HepG2 (cell line): Measurements from ENCODE around the gene PSMD9. TPM values are rescaled to one million over a fixed set of nuclear protein-coding genes. Genes with fewer than 3 reads are reported as not detected.
A peak's percentile ranks its signal among the peaks of the same experiment; 100 is the strongest.

Experiments
- HOXD1 ChIP-seq: sonication (generic); formaldehyde crosslinking; IDR thresholded peaks from 2 replicates; pipeline ENCODE4 v1.5.0; 2020; ENCODE audit warnings: missing genetic modification reagents
- IRF1 ChIP-seq: sonication (generic); formaldehyde crosslinking; IDR thresholded peaks from 2 replicates; pipeline ENCODE4 v1.4.0; 2020; ENCODE audit warnings: low read depth, mild to moderate bottlenecking, missing genetic modification reagents
- MLX ChIP-seq: IDR thresholded peaks from 2 replicates; pipeline ENCODE4 v1.6.1; 2016
- NR1H2 ChIP-seq: sonication (generic); formaldehyde crosslinking; IDR thresholded peaks from 2 replicates; pipeline ENCODE4 v1.8.1; 2022; ENCODE audit warnings: low read depth, missing genetic modification reagents, borderline replicate concordance
- RBAK ChIP-seq: sonication (generic); formaldehyde crosslinking; IDR thresholded peaks from 2 replicates; pipeline ENCODE4 v1.5.1; 2020; ENCODE audit warnings: mild to moderate bottlenecking, missing genetic modification reagents
- REPIN1 ChIP-seq: sonication (generic); formaldehyde crosslinking; IDR thresholded peaks from 2 replicates; pipeline ENCODE4 v1.8.0; 2022; ENCODE audit warnings: missing genetic modification reagents, low read depth, mild to moderate bottlenecking, borderline replicate concordance
- SRSF4 ChIP-seq: fragments of 200-400 bp; formaldehyde crosslinking; IDR thresholded peaks from one replicate; pipeline ENCODE4 v1.6.1; 2018; ENCODE audit warnings: mild to moderate bottlenecking, low read depth, low read length, moderate library complexity; ENCODE audit not compliant: poor library complexity, severe bottlenecking
- STAT5B ChIP-seq: sonication (generic); formaldehyde crosslinking; IDR thresholded peaks from 2 replicates; pipeline ENCODE4 v1.4.0; 2020; ENCODE audit warnings: missing genetic modification reagents
- TERF1 ChIP-seq: sonication (generic); formaldehyde crosslinking; IDR thresholded peaks from 2 replicates; pipeline ENCODE4 v1.8.0; 2022; ENCODE audit warnings: mild to moderate bottlenecking, missing genetic modification reagents, moderate library complexity
- ZFP36 ChIP-seq: fragments of 150-350 bp; IDR thresholded peaks from 2 replicates; pipeline ENCODE4 v1.6.1; 2018; ENCODE audit warnings: borderline replicate concordance, low read length, low read depth; ENCODE audit not compliant: partially characterized antibody
- ZFP36L1 ChIP-seq: sonication (generic); formaldehyde crosslinking; IDR thresholded peaks from 2 replicates; pipeline ENCODE4 v1.8.0; 2022; ENCODE audit warnings: mild to moderate bottlenecking, missing genetic modification reagents, moderate library complexity
- ZNF33A ChIP-seq: sonication (generic); formaldehyde crosslinking; IDR thresholded peaks from 2 replicates; pipeline ENCODE4 v1.5.1; 2020; ENCODE audit warnings: missing genetic modification reagents, mild to moderate bottlenecking, moderate library complexity, borderline replicate concordance
- ZNF549 ChIP-seq: sonication (generic); formaldehyde crosslinking; IDR thresholded peaks from 2 replicates; pipeline ENCODE4 v1.5.0; 2020; ENCODE audit warnings: missing genetic modification reagents
- ZNF572 ChIP-seq: sonication (generic); formaldehyde crosslinking; IDR thresholded peaks from 2 replicates; pipeline ENCODE4 v1.5.1; 2020; ENCODE audit warnings: mild to moderate bottlenecking, missing genetic modification reagents
- ZNF672 ChIP-seq: sonication (generic); formaldehyde crosslinking; IDR thresholded peaks from 2 replicates; pipeline ENCODE4 v1.8.1; 2022; ENCODE audit warnings: missing genetic modification reagents
- polyA plus RNA-seq, 8 experiments: library from polyadenylated mRNA; depleted of rRNA in 3 of 8; stranded (reverse) in 7 of 8; unstranded in 1 of 8; fragments of >200 nt; fragmentation: Illumina TruSeq in 4 of 8; extraction: Trizol in 4 of 8; gene quantifications; 2 replicates each; pipeline versions ENCODE4 v1.2.1 to v1.2.3, GENCODE V29; 2011 to 2016; ENCODE audit warnings: low read depth in 4 of 8, missing spikeins in 1 of 8, mixed read lengths in 1 of 8; ENCODE audit not compliant: insufficient read depth in 1 of 8
- total RNA-seq, 5 experiments: library from RNA; depleted of rRNA; stranded (reverse); fragments of >200 nt; fragmentation: Illumina TruSeq; extraction: Trizol; gene quantifications; 2 replicates each; pipeline ENCODE4 v1.2.3, GENCODE V29; 2016; ENCODE audit warnings: low read depth in 1 of 5
- TF ChIP-seq, protein P1 (sequence below): sonication (generic); formaldehyde crosslinking; IDR thresholded peaks from 2 replicates; pipeline ENCODE4 v1.8.0; 2022; ENCODE audit warnings: missing genetic modification reagents, mild to moderate bottlenecking, moderate library complexity, borderline replicate concordance
- TF ChIP-seq, protein P2 (sequence below): sonication (generic); formaldehyde crosslinking; IDR thresholded peaks from 2 replicates; pipeline ENCODE4 v1.4.0; 2020; ENCODE audit warnings: mild to moderate bottlenecking, missing genetic modification reagents
- TF ChIP-seq, protein P3 (sequence below): sonication (generic); formaldehyde crosslinking; conservative IDR thresholded peaks from 2 replicates; pipeline ENCODE4 v1.4.0; 2020; ENCODE audit warnings: missing genetic modification reagents

PSMD9 gene
- total and polyA plus RNA-seq, 2 of the 13 experiments (the other 11 are each of a cell fraction or from before 2014, with no cell fraction given), result 41.4 to 61.1 TPM

GRCh38 chr12:121888478-121889273, at the start of gene PSMD9 (continued):
- TF ChIP-seq TERF1 (CRISPR knock-in tag) (no peak), ZFP36L1 (peak; percentile 91; the same call in 1 of the 2 replicates), RBAK (CRISPR knock-in tag) (no peak), NR1H2 (CRISPR knock-in tag) (no peak; the same call in 1 of the 2 replicates), STAT5B (CRISPR knock-in tag) (peak; percentile 68; the same call in 1 of the 2 replicates), IRF1 (CRISPR knock-in tag) (0 out of 2 replicates have a peak, but pooled peaks have one; percentile 9), ZNF549 (no peak), SRSF4 (no peak), ZNF672 (CRISPR knock-in tag) (no peak), REPIN1 (CRISPR knock-in tag) (peak; percentile 97), ZNF33A (CRISPR knock-in tag) (0 out of 2 replicates have a peak, but pooled peaks have one; percentile 12), ZFP36 (peak; percentile 74), HOXD1 (CRISPR knock-in tag) (0 out of 2 replicates have a peak, but pooled peaks have one; percentile 11), ZNF572 (peak; percentile 91; the same call in 1 of the 2 replicates), MLX (CRISPR knock-in tag) (peak; percentile 95)
- TF ChIP-seq, protein P1, sequence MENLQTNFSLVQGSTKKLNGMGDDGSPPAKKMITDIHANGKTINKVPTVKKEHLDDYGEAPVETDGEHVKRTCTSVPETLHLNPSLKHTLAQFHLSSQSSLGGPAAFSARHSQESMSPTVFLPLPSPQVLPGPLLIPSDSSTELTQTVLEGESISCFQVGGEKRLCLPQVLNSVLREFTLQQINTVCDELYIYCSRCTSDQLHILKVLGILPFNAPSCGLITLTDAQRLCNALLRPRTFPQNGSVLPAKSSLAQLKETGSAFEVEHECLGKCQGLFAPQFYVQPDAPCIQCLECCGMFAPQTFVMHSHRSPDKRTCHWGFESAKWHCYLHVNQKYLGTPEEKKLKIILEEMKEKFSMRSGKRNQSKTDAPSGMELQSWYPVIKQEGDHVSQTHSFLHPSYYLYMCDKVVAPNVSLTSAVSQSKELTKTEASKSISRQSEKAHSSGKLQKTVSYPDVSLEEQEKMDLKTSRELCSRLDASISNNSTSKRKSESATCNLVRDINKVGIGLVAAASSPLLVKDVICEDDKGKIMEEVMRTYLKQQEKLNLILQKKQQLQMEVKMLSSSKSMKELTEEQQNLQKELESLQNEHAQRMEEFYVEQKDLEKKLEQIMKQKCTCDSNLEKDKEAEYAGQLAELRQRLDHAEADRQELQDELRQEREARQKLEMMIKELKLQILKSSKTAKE (CRISPR knock-in tag), result peak; percentile 60; the same call in 1 of the 2 replicates
- TF ChIP-seq, protein P2, sequence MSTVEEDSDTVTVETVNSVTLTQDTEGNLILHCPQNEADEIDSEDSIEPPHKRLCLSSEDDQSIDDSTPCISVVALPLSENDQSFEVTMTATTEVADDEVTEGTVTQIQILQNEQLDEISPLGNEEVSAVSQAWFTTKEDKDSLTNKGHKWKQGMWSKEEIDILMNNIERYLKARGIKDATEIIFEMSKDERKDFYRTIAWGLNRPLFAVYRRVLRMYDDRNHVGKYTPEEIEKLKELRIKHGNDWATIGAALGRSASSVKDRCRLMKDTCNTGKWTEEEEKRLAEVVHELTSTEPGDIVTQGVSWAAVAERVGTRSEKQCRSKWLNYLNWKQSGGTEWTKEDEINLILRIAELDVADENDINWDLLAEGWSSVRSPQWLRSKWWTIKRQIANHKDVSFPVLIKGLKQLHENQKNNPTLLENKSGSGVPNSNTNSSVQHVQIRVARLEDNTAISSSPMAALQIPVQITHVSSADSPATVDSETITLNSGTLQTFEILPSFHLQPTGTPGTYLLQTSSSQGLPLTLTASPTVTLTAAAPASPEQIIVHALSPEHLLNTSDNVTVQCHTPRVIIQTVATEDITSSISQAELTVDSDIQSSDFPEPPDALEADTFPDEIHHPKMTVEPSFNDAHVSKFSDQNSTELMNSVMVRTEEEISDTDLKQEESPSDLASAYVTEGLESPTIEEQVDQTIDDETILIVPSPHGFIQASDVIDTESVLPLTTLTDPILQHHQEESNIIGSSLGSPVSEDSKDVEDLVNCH (CRISPR knock-in tag), result no peak
- TF ChIP-seq, protein P3, sequence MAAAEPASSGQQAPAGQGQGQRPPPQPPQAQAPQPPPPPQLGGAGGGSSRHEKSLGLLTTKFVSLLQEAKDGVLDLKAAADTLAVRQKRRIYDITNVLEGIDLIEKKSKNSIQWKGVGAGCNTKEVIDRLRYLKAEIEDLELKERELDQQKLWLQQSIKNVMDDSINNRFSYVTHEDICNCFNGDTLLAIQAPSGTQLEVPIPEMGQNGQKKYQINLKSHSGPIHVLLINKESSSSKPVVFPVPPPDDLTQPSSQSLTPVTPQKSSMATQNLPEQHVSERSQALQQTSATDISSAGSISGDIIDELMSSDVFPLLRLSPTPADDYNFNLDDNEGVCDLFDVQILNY (CRISPR knock-in tag), result 0 out of 2 replicates have a peak, but pooled peaks have one; percentile 31
